GM19328 (cell line): Measurements from ENCODE around the gene RPTOR.
"Not testable (repeated sequence)": the region's sequence is repeated elsewhere in the genome, so short reads cannot be mapped to it uniquely, and the experiment has no call there.

Experiments
- ATAC-seq: cut with Tn5 transposase; IDR thresholded peaks from one replicate; pipeline ENCODE4 v1.9.1; 2021; ENCODE audit warnings: mild to moderate bottlenecking, moderate library complexity; ENCODE audit not compliant: unreplicated experiment

RPTOR gene

DNA sequence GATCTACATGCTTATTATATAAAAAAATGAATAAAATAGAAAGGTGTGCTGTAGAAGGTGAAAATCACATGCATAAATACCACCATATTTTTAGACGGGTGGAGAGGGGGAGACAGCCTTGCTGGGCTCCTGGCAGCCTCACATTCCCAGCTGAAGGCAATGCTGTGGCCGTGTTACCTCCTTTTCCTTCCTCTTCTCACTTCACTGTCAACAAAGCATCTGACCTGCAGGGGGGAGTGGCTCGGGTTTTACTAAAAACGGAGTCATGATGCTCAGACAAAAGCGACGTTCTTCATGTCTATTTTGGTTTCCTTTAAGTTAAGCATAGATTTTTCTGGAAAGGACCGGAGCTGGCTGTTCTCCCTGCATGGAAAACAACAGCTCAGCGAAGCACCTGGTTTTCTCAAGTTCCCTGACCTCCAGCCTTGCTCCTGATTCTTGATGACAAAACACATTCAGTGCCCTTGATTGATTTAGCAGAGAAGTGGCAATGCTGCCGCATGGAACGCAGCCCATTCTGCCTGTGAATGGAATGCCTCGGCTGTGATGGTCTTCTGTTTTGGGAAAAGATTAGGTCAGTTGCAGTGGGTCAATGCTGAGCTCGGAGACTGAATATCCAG, 5.5 kb upstream of the RPTOR start:
- ATAC-seq, result no peak

DNA sequence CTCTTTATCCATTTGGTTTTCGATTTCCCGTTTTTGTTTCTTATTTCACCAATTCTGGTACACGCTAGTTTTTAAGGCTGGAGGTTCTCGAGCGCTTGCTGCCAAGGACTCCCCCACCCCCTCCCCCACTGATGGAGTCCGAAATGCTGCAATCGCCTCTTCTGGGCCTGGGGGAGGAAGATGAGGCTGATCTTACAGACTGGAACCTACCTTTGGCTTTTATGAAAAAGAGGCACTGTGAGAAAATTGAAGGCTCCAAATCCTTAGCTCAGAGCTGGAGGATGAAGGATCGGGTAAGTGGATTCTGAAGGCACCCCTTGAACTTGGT, 825 bp downstream of the RPTOR start:
- ATAC-seq, result no peak

DNA sequence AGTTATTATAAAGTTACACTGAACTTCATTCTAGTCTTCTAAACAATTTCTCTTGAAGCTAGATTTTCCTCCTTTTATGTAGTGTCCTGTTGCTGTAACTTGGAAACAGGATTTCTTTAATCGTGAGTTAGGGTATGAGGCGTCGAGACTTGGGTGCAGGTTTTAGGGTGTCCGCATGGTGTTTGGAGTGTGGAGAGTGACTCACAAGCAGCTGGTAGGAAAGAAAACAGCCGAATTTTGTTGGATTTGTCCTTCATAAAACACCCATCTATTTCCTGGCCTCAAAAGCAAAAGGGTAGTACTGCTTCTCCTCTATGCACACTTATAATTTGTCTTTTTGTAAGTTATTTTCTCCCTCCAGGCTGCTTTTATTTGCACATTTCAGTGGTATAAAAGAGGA, 1.6 kb downstream of the RPTOR start:
- no peak for ATAC-seq

DNA sequence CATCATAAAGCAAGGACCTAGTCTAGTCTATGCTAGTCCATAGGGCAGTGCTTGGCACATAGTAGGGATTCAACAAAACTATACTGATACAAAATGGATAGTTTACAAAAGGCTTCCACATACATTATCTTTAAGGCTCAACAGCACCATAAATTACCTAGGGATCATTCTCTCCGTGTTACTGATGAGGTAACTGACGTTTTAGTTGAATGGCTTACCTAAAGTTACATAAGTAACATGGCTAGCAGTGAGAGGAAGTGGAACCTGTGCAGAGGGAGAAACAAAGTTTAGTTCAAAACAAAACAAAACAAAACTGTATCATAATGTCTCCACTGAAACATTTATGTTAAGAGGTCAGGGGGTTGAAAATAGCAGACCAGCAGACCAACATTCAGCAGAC, 7.9 kb downstream of the RPTOR start:
- ATAC-seq, result no peak

DNA sequence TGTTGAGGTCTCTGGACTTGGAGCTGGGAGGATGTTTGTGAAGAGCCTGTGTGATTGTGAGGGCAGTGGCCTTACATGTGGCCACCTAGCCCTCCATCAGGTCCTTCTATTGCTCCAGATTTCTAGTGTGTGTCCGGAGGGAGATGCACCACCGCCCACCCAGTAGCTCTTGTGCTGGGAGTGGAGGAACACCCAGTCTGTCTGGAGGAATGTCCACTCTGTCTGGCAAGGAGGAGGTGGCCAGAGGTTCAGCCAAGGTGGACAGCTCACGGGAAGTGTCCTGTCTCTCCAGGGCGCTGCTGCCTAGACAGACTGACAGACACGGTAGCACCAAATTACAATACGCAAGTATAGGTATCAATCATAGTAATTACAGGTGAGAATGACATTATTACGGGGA, 10.6 kb downstream of the RPTOR start:
- ATAC-seq, result no peak

DNA sequence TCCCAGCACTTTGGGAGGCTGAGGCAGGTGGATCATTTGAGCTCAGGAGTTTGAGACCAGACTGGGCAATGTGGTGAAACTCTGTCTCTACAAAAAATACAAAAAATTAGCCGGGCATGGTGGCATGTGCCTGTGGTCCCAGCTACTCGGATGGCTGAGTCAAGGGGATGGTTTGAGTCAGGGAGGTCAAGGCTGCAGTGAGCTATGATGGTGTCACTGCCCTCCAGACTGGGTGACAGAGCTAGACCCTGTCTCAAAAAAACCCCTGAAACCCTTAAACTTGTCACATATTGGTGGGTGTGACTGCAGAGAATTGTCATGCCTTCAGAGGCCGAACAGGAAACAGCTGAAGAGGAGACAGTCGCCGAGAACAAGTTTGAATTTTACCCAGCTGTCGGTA, 13.4 kb downstream of the RPTOR start:
- no peak for ATAC-seq

DNA sequence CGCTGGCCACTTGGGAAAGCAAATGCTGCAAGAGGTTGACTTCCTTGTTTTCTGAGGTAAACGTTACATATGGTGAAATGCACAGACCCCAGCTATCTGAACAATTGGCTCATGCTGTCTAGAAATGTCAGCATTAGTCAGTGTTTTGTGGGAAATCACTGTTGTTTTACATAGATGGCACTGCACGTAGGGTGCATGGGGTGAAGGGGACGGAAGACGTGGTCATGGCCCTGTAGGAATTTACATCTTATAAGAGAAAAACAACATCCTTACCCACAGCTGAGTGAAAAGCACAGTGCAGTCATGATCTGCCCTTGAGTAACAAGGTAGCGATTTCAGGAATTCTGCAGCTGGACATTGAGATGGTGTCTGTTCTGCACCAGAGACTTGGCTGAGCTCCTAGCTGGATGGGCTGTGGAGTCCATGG, 15.2 kb downstream of the RPTOR start:
- no peak for ATAC-seq

DNA sequence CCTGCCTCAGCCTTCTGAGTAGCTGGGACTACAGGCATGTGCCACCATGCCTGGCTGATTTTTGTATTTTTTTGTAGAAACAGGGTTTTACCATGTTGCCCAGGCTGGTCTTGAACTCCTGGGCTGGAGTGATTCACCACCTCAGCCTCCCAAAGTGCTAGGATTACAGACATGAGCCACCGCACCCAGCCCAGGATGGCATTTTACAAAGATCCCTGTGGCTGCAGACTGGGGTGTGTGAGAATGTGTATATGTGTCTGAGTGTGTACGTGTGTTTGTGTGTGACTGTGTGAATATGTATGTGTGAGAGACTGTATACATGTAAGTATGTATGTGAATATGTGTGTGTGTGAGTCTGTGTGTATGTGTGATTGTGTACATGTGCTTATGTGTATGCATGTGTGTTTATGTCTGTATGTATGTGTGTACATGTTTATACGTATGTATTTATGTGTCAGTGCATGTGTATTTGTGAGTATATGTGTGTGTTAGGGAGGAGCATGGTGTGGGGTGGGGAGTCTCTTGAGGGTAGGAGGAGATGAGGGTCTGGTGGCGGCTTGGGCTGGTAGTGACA, 17.0 kb downstream of the RPTOR start:
- no peak for ATAC-seq

DNA sequence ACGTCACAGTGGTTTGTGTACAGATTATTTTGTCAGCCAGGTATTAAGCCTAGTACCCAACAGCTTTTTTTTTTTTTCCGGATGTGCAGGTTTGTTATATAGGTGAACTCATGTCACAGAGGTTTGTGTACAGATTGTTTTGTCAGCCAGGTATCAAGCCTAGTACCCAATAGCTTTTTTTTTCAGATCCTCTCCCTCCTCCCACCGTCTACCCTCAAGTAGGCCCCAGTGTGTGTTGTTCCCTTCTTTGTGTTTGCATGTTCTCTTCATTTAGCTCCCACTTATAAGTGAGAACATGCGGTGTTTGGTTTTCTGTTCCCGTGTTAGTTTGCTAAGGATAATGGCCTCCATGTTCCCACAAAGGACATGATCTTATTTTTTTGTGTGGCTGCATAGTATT, 19.9 kb downstream of the RPTOR start:
- no peak for ATAC-seq

DNA sequence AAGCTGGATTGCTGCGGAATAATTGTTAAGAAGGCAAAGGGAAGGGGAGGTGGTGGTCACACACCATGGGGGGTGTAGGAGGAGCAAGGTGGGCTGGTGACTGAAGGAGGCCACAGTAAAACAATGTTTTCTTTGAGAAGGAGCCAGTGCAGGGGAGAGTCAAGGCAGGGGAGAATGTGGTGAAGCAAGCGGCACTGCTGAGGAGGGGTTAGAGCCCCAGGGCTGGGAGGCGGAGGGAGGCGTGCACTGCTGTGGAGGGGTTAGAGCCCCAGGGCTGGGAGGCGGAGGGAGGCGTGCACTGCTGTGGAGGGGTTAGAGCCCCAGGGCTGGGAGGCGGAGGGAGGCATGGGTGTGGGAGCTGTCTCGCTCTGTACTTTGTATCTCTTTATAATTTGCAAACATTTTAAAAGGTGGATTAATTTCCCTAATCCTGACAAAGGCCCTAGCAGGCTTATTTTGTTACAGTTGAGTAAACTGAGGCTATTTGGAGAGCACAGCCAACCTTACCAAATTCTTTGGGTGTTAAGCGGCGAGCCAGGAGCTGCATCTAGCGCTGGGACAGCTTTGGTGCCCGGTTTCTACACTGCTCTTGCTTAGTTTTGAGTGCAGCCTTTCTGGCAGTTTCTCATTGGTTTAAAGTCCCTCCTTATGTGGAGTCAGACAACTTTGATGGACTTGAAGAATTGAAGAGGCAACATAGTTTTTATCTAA, 20.9 kb downstream of the RPTOR start:
- ATAC-seq, result no peak

DNA sequence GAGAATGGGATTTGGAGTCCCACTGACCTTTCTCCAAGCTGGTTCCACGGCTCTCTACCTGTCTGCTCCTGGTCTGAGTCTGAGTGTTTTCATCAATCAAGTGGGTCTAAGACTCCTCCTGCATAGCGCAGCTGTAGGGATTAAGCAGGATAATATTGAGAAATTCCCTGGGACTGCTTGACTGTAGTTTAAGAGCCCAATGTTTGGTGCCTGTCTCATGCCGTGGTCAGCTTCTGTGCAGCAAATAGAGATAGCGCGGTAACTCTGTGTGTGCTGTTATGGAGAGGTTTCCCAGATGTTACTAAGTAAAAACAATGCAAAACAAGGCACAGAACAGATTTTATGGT, 21.4 kb downstream of the RPTOR start:
- no peak for ATAC-seq

DNA sequence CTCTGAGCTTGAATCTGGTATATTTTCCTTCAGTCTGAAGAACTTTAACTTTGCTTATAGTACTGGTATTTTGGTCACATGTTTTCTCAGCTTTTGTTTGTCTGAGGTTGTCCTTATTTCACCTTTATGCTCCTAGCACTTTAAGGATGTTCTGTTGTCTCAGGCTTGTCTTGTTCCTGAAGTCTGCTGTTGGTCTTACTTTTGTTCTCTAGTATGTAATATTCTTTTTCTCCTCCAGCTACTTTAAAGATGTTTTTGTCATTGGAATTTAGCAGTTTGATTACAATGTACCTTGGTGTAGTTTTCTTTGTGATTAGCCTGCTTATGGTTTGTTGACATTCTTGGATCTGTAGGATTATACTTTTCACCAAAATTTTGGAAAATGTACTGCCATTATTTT, 23.6 kb downstream of the RPTOR start:
- ATAC-seq, result no peak

DNA sequence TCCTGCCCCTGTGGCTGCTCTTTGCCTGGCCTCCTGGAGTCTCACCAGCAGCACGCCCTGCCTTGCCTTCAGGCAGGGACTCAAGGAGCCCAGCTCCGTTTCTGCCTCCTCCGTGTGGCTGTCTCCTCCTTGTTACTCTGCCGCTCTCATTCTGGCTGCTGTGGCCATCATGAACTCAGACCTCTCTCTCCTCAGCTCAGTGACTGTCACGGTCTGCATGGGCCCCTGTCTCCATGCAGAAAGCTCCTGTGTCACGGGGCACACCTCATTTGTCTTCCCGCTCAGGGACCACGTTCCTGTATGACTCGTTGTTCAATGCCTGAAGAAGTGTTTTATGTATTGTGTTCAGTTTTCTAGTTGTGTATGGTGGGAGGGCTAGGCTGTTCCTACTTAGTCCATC, 25.3 kb downstream of the RPTOR start:
- ATAC-seq, result no peak

DNA sequence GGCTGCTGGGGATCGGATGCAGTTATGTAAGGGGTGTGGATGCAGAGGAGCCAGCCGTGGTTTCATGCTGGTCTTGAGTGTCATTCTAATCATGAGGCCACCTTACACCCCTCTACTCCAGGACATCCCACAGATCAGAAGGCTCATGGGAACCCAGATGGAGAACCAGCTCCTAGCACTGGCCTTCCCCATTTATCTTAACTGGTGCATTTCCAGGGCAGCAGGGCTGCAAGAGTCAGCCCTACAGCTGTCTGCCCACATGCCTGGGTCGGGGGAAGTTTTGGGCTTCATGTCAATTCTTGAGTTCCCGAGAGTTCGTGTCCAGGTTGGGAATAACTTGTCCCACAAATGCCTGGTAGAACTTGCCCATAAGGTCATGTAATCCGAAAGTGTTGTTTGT, 29.1 kb downstream of the RPTOR start:
- ATAC-seq, result no peak

DNA sequence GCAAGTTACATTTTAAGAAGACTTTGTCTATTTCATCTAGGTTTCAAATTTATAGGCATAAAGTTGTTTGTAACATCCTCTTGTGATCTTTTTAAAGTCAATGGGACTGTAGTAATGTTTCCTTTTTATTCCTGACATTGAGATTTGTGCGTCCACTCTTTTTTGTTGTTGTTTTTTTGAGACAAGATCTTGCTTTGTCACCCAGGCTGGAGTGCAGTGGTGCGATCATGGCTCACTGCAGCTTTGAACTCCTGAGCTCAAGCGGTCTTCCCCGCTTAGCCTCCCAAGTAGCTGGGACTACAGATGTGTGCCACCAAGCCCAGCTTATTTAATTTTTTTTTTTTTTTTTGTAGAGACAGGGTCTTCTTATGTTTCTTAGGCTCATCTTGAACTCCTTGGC, 29.9 kb downstream of the RPTOR start:
- no peak for ATAC-seq

DNA sequence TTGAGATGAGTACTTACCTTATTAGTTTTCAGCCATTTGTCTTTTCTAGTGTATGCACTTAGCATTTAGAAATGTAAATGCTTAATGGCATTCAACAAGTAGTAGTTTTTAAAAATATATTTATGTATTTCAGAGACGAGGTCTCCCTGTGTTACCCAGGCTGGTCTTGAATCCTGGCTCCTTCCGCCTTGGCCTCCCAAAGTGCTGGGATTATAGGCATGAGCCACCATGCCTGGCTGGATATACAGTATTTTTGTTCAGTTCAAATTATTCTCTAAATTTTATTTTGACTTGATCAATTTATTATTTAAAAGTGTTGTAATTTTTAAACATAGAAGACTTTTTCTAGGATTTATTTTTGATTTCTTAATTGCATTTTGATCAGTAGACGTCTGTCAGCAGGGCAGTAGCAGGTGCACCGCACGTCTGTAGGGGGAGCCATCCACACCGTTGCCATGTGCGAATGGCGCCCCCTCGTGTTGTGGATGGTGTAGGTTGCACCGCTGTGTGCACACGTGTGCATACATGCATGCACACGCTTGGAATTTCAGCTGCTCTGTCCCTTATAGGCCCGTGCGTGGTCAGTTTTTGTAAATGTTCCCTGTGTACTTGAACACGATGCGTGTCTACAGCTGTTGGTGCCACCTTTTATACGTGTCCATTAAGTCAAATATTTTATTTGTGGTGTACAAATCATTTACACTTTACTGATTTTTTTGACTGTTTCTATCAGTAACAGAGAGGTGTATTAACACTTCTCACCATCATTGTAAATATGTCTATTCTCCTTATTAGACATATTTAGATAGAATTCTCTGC, 30.6 kb downstream of the RPTOR start:
- ATAC-seq, result peak; percentile 55

DNA sequence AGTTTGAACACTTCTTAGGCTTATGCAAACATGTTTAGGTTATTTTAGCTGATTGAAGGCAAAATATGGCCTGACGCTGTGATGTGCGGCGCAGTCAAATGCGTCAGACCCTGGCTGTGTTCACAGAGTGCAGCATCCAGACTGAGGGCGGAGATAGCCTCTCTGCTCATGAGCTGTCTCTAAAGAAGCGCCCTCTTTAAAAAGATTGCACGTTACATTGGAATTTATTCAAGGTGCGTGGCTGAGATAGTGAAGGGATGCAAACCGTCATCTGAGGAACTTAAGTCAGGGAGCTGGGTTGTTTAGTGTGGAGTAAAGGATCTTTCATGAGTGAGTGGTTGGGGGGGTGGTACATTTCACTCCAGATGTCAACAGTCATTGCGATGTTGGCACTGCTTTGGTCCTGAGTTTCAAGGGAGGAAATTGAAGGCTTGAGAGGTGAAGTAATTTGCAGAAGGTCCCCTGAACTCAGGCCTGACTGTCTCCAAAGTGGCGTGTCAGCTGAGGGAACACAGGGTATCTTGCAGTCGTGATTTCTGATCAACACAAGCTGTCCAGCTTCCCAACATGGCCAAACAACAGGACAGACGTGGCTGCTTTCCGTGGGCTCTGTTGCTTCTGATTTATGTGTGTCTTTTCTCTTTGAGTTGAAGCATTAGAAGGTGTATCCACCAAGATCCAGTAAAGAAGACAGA, 33.4 kb downstream of the RPTOR start:
- ATAC-seq, result no peak

DNA sequence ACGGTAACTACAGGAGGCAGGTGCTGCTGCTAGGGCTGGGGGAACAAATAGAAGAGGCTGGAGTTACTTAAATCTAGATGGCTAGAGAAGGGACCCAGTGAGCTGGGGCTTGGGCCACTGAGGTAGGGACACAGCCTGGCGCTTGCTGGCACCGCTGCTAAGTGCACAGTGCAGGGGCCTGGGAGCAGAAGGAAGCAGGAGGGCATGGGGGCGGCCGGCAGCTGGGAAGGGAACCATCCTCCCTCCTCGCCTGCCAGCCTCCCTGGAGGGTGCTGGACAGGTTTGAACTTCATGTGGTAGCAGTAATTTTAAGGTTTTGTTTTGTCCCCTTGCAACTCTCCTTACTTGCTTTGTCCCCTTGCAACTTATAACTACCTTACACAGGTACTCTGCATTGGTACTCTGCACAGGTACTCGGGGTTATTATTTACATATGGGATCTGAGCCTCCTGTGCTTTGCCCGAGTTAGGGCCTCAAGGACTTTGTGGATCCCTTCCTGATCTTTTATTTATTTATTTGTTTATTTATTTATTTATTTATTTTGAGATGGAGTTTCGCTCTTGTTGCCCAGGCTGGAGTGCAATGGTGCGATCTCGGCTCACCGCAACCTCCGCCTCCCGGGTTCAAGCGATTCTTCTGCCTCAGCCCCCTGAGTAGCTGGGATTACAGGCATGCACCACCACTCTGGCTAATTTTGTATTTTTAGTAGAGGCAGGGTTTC, 34.2 kb downstream of the RPTOR start:
- not testable (repeated sequence) for ATAC-seq

DNA sequence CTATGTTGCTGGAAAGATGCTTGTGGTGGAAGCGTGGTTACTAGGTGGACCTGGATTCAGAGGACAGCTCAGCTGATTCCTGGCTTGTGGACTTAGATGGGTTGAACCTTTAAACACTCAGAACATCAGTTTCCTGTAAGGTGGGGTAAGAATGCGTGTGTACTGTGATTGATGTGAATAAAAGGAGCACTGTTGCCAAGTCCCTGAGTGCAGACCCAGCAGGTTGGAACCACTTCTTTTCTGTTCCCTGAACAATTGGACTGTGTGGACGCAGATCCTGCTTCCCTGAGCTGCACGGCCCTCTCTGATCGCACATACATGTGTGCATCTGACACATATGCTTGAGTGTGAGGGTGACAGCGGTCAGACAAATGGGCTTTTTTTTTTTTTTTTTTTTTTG, 37.5 kb downstream of the RPTOR start:
- no peak for ATAC-seq

DNA sequence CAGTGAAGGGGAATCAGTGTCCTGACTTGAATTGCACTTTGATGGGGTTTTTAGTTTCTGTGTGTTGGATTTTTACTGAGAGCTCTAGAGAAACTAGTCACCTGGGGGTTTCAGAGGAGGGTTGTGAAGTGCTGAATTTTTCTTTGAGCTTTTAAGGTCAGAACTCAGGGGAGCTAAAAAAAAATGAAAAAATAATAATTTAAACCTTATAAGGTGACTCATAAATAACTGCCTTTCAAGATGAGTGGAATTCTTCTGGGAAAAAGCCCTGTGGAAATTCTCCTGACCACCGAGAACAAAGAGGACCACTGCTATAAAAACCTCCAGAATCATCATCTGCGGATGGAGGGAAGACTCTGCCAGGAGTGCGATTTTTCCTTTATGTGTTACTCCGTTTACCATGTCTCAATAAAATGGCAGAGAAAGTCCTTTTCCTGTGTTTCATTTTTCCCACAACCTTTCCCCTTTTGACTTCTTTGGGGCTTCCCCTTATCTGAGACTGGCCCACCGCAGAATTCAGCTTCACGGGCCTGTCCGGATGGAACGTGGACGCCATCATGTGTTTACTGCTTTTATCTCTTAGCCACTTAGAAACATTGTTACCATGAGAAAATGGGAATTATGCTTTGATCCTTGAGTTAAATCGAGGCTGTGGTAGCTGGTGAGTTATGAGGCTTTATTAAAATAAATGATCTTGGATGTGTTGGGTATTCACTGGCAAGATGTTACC, 39.7 kb downstream of the RPTOR start:
- ATAC-seq, result no peak
